Body of pancreas (tissue), 4 donors: Measurements from ENCODE around the gene DIS3.

Experiments
- CTCF ChIP-seq, 7 experiments: fragments of 450-650 bp in 4 of 7; fragments of 200-600 bp in 3 of 7; sonication (generic) in 3 of 7; IDR thresholded peaks; one replicate each; pipeline ENCODE4 v1.5.1; 2016 to 2019; ENCODE audit warnings: antibody characterized with exemption in 7 of 7
- POLR2A ChIP-seq, 3 donors: fragments of 450-650 bp; IDR thresholded peaks; one replicate each; pipeline ENCODE4 v1.6.1; 2016; ENCODE audit warnings: antibody characterized with exemption in 3 of 3, mild to moderate bottlenecking in 2 of 3

- TF ChIP-seq CTCF (IDR thresholded peaks at IDR 0.05) (no peak), POLR2A (IDR thresholded peaks at IDR 0.05) (no peak)
These were observed 53.5 kb downstream of the DIS3 start for GRCh38 chr13:72728290-72728605.
